Eye (tissue), 1 donor: ENCODE data around the gene RNASEH1.
"Not testable (repeated sequence)": the region's sequence is repeated elsewhere in the genome, so short reads cannot be mapped to it uniquely, and the experiment has no call there.

Source experiments
- DNase-seq: peaks from one replicate; pipeline ENCODE4 v3.0.0-alpha.2; 2015

RNASEH1 gene

GRCh38 chr2:3588084-3588483 lies 30.0 kb upstream of the RNASEH1 start:
- DNase-seq = no peak

- DNase-seq = no peak
Measured at GRCh38 chr2:3587432-3587831, 29.3 kb upstream of the RNASEH1 start.

- DNase-seq = no peak
Measured at GRCh38 chr2:3587021-3587420, 28.9 kb upstream of the RNASEH1 start.

GRCh38 chr2:3586220-3586619 lies 28.1 kb upstream of the RNASEH1 start:
- DNase-seq = no peak

GRCh38 chr2:3585261-3586109 lies 27.4 kb upstream of the RNASEH1 start:
- DNase-seq = peak; percentile 43

GRCh38 chr2:3584608-3585260 lies 26.6 kb upstream of the RNASEH1 start:
- DNase-seq = no peak

- DNase-seq = no peak
Measured at GRCh38 chr2:3584076-3584475, 25.9 kb upstream of the RNASEH1 start.

- DNase-seq = no peak
Measured at GRCh38 chr2:3581367-3582262, 23.5 kb upstream of the RNASEH1 start.

GRCh38 chr2:3580449-3580848 lies 22.3 kb upstream of the RNASEH1 start:
- no peak for DNase-seq

GRCh38 chr2:3578987-3579386 lies 20.9 kb upstream of the RNASEH1 start:
- no peak for DNase-seq

- DNase-seq = not testable (repeated sequence)
Measured at GRCh38 chr2:3576263-3576630, 18.1 kb upstream of the RNASEH1 start.

- DNase-seq = no peak
Measured at GRCh38 chr2:3575534-3576262, 17.6 kb upstream of the RNASEH1 start.

- DNase-seq = no peak
Measured at GRCh38 chr2:3574155-3574554, 16.0 kb upstream of the RNASEH1 start.

GRCh38 chr2:3572620-3573019 lies 14.5 kb upstream of the RNASEH1 start:
- no peak for DNase-seq

GRCh38 chr2:3571284-3571683 lies 13.2 kb upstream of the RNASEH1 start:
- DNase-seq = no peak

GRCh38 chr2:3569656-3570055 lies 11.5 kb upstream of the RNASEH1 start:
- not testable (repeated sequence) for DNase-seq

GRCh38 chr2:3566806-3567205 lies 8.7 kb upstream of the RNASEH1 start:
- no peak for DNase-seq

GRCh38 chr2:3565117-3565516 lies 7.0 kb upstream of the RNASEH1 start:
- DNase-seq = no peak

GRCh38 chr2:3563521-3563976 lies 5.4 kb upstream of the RNASEH1 start:
- no peak for DNase-seq

GRCh38 chr2:3557639-3558204 lies 411 bp downstream of the RNASEH1 start:
- DNase-seq = no peak

- no peak for DNase-seq
Measured at GRCh38 chr2:3553946-3554345, 4.2 kb downstream of the RNASEH1 start.

- DNase-seq = no peak
Measured at GRCh38 chr2:3547915-3548314, 10.2 kb downstream of the RNASEH1 start.
